Astrocyte of the cerebellum (primary cell): ENCODE results near the gene ORAI3.

Source experiments
- DNase-seq: peaks from one replicate; pipeline ENCODE4 v3.0.0-alpha.2; 2011; ENCODE audit warnings: low read depth
- H3K4me3 ChIP-seq: 2 replicates; pipeline ENCODE4 v1.5.1; 2011; ENCODE audit warnings: mild to moderate bottlenecking, low read depth, low read length, moderate library complexity
- in situ Hi-C: cut with HindIII; loops from 2 replicates; pipeline ENCODE4 v1.10.0; 2017; ENCODE audit warnings: low sequenced_read_pairs
- TF ChIP-seq, protein P1 (sequence below): IDR thresholded peaks from 2 replicates; pipeline ENCODE4 v1.5.1; 2012; ENCODE audit warnings: low read length, low read depth, moderate library complexity, mild to moderate bottlenecking; ENCODE audit errors: missing control alignments

The ORAI3 gene

DNA sequence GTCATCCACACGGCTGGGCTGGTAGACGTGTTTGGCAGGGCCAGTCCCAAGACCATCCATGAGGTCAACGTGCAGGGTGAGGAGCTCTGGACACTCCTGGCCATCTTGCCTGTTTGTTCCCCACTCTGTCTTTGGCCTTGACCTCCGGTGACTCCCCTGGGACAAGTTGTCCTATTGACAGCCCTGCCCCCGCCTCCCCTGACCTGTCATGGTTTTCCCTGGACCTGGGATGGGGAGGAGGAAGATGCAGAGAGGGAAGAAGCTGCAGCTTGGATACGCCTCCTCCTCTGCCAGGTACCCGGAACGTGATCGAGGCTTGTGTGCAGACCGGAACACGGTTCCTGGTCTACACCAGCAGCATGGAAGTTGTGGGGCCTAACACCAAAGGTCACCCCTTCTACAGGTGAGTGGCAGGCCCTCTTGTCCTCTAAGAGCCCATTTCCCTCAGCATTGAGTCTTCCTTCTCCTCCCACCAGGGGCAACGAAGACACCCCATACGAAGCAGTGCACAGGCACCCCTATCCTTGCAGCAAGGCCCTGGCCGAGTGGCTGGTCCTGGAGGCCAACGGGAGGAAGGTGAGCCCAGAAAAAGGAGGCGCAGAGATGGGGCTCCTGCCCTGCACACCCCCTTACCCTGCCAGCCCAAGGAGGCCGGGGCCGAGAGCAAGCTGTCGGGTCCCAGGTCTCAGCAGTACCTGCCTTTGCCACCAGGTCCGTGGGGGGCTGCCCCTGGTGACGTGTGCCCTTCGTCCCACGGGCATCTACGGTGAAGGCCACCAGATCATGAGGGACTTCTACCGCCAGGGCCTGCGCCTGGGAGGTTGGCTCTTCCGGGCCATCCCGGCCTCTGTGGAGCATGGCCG is 37.5 kb downstream of the ORAI3 start:
- H3K4me3 ChIP-seq: no peak overlapping the region
- TF ChIP-seq, protein P1, sequence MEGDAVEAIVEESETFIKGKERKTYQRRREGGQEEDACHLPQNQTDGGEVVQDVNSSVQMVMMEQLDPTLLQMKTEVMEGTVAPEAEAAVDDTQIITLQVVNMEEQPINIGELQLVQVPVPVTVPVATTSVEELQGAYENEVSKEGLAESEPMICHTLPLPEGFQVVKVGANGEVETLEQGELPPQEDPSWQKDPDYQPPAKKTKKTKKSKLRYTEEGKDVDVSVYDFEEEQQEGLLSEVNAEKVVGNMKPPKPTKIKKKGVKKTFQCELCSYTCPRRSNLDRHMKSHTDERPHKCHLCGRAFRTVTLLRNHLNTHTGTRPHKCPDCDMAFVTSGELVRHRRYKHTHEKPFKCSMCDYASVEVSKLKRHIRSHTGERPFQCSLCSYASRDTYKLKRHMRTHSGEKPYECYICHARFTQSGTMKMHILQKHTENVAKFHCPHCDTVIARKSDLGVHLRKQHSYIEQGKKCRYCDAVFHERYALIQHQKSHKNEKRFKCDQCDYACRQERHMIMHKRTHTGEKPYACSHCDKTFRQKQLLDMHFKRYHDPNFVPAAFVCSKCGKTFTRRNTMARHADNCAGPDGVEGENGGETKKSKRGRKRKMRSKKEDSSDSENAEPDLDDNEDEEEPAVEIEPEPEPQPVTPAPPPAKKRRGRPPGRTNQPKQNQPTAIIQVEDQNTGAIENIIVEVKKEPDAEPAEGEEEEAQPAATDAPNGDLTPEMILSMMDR: no peak
- no peak for DNase-seq
- in situ Hi-C loops: no loop called here

DNA sequence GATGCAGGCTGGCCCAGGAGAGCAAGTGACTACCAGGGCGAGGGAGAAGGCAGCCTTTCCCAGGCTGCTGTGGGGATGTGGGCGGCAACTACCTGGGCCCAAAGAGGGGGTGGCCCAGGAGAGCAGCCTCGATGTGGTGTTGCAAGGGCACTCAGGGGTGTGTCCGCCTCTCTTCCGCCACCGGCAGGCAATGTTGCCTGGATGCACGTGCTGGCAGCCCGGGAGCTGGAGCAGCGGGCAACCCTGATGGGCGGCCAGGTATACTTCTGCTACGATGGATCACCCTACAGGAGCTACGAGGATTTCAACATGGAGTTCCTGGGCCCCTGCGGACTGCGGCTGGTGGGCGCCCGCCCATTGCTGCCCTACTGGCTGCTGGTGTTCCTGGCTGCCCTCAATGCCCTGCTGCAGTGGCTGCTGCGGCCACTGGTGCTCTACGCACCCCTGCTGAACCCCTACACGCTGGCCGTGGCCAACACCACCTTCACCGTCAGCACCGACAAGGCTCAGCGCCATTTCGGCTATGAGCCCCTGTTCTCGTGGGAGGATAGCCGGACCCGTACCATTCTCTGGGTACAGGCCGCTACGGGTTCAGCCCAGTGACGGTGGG is 38.8 kb downstream of the ORAI3 start:
- TF ChIP-seq, protein P1: no peak
- H3K4me3 ChIP-seq: no peak overlapping the region
- in situ Hi-C loops: no loop called here
- DNase-seq: no peak

DNA sequence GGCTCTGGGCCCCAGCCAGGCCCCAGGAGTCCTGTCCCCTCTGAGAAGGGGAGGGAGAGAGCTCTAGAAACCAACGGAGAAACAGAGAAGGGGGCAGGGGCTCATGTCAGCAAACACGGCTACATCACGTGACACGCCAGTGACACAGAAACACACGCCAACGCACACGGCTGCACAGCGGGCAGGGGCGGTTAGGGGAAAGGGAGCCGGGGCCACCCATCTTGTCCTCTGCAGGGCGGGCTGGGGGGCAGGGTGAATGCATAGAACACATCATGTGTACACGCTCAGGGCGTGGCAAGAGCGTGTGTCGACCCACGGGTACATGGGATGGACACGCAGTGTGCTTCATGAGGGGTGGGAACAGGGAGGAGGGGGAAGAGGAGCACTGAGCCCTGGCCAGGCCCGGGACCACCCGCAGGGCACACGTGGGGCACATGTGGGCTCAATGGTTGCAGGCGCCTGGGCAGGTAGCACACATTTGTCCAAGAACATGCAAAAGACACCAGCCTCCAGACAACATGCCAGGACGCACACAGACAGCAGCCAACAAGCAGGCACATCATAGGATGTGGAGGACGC is 40.7 kb downstream of the ORAI3 start:
- in situ Hi-C loops: no loop called here
- no peak for DNase-seq
- TF ChIP-seq, protein P1: no peak
- no peak overlapping the region for H3K4me3 ChIP-seq

DNA sequence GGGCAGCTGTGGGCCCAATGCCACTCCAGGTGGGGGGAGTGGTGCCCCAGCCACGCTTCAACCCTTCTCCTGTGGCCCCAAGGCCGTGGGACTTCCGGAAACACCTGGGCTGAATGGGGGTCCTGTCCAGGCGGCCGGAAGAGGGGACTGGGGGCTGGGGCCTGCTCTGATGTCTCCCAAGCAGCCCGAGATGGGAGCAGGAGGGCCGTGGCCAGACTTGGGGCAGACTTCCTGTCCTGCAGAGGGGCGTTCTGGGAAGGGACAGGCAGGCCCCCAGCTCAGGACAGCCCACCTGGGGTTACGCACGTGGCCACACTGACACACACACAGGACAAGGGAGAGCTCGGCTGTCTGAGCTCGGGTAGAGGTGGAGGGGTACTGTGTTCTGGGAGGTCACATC is 41.2 kb downstream of the ORAI3 start:
- H3K4me3 ChIP-seq: no peak overlapping the region
- TF ChIP-seq, protein P1: no peak
- DNase-seq: no peak
- in situ Hi-C loops: no loop called here

DNA sequence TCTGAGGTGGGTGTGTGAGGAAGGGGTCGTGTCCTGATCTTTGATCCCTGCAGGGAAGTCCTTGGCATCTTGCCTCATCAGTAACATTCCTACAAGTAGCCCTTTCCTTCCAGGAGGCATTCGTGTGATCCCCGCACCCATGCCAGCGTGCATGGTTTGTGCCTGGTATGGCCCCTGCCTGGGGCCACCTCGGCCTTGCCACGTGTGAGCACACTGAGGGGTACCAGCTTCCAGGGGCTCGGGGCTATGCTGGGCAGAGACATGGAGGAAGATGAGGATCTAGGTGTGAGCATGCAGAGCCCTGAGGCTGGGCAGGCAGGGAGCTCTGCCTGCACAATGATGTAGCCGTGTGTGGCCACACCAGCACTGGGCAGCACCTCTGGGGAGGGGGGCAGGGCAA is 42.2 kb downstream of the ORAI3 start:
- in situ Hi-C loops: no loop called here
- TF ChIP-seq, protein P1: no peak
- H3K4me3 ChIP-seq: no peak overlapping the region
- DNase-seq: no peak

DNA sequence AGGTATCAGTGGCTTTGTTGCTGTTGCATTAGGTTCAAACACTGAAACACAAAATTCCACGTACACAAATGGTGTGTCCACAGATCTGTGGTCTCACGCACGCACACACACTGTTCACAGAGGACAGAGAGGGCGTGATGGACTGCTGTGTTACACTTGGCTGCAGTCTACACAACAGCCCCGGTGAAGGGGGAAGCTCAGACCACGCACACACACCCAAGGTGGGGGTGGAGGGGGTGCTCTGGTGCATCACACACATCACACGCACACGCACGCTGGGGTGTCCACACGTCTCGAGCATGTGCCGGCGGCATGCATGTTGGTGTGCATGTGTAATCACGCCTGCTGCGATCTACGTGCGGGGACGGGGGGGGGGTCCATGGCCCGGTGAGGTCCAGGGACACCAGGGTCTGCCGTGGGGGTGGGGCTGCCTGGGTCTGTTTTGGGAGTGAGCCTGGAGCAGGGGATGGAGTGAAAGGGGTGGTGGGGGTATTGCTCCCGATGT is 43.5 kb downstream of the ORAI3 start:
- no peak for DNase-seq
- H3K4me3 ChIP-seq: no peak overlapping the region
- TF ChIP-seq, protein P1: no peak
- in situ Hi-C loops: no loop called here
